Measurements from ENCODE around the gene DEF6. TPM values are rescaled to one million over a fixed set of nuclear protein-coding genes. Genes with fewer than 3 reads are reported as not detected.
"Not testable (repeated sequence)": the region's sequence is repeated elsewhere in the genome, so short reads cannot be mapped to it uniquely, and the experiment has no call there.

The DEF6 gene
- total and polyA plus RNA-seq, 8 donors: 6.4 to 21.9 (median 8.5) TPM

DNA sequence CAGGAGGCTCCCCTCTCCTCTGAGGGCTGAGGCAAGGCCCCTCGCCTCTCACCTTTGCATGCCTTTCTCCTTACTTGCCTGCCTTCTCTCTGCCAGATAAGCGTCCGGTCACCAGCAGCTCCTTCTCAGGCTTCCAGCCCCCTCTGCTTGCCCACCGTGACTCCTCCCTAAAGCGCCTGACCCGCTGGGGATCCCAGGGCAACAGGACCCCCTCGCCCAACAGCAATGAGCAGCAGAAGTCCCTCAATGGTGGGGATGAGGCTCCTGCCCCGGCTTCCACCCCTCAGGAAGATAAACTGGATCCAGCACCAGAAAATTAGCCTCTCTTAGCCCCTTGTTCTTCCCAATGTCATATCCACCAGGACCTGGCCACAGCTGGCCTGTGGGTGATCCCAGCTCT is 23.5 kb downstream of the DEF6 start:
- no peak overlapping the region for H3K4me3 ChIP-seq
- peaks cover 3 to 8% of the 10 kb centered on the region in 2 donors for H3K4me1 ChIP-seq
- TF ChIP-seq, protein P1, sequence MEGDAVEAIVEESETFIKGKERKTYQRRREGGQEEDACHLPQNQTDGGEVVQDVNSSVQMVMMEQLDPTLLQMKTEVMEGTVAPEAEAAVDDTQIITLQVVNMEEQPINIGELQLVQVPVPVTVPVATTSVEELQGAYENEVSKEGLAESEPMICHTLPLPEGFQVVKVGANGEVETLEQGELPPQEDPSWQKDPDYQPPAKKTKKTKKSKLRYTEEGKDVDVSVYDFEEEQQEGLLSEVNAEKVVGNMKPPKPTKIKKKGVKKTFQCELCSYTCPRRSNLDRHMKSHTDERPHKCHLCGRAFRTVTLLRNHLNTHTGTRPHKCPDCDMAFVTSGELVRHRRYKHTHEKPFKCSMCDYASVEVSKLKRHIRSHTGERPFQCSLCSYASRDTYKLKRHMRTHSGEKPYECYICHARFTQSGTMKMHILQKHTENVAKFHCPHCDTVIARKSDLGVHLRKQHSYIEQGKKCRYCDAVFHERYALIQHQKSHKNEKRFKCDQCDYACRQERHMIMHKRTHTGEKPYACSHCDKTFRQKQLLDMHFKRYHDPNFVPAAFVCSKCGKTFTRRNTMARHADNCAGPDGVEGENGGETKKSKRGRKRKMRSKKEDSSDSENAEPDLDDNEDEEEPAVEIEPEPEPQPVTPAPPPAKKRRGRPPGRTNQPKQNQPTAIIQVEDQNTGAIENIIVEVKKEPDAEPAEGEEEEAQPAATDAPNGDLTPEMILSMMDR (IDR thresholded peaks at IDR 0.05): no peak
- DNase-seq: no peak
- H3K27me3 ChIP-seq: no peaks in the 10 kb centered on the region
- intact Hi-C loops (cut with DNase I): no loop called here
- H3K9me3 ChIP-seq: no peaks in the 10 kb centered on the region
- H3K27ac ChIP-seq: no peak overlapping the region
- peaks cover 0 to 70% of the 10 kb centered on the region in 2 donors for H3K36me3 ChIP-seq
- ATAC-seq: no peak

DNA sequence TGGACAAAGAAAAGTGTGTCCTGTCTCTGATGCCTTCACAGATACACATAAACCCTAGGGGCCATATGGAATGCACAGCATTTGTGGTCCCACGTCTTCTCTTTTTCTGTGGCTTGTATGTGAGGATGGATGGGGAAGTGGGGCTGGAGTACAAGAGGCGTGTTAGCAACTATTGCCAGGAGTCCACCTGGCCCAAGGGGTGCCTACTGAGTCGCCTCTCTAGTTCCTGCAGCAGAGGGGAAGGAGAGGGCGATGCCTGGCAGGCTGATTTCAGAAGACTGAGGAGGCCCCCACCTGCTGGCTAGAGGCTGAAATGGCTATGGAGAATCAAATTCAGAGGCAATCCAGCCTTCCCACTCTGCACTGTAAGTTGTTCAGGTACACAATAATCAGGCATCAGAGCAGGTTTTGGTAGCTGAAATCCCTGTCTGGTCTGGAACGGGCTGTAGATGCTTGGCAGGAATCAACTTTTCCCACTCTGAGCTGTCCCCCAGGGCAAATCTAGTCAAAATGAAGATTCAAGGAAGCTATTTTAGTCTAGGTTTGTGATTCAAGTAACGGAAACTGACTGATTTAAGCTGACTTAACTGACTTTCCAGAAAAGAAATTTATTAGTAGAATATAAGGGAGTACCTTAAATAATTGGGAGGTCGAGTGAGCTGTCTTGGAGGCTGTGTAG is 29.9 kb downstream of the DEF6 start:
- H3K9me3 ChIP-seq: no peaks in the 10 kb centered on the region
- no peak overlapping the region for H3K4me3 ChIP-seq
- H3K27ac ChIP-seq: no peak overlapping the region
- intact Hi-C loops (cut with DNase I): no loop called here
- no peaks in the 10 kb centered on the region for H3K27me3 ChIP-seq
- DNase-seq (peak in 2 of 4 donors; percentile 42 to 66), ATAC-seq (peak; percentile 85)
- peaks cover 0 to 18% of the 10 kb centered on the region in 2 donors for H3K36me3 ChIP-seq
- no peaks in the 10 kb centered on the region for H3K4me1 ChIP-seq
- TF ChIP-seq, protein P1 (IDR thresholded peaks at IDR 0.05): peak; percentile 37 to 58

DNA sequence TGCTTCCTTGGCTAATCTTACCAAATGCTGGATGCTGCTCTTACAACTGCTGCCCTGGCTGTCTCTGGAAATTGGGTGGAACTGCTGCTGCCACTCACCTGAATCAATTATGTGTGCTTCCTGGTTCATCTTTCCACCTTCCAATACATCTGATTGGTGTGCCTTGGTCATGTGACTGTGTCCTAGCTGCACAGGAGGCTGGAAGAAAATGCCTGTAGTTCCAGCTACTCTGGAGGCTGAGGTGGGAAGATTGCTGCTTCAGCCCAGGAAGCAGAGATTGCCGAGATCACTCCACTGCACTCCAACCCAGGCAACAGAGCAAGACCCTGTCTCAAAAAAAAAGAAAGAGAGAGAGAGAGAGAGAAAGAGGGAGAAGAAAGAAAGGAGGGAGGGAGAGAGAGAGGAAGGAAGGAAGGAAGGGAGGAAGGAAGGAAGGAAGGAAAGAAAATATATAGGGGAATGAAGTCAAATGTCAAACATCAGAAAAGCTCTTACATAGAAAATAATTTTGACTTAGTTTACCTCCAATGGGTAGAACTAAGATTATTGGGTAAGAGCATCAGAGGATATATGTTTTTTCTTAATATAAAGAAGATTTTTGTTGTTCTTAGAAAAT is 30.6 kb downstream of the DEF6 start:
- no peak overlapping the region for H3K27ac ChIP-seq
- H3K9me3 ChIP-seq: no peaks in the 10 kb centered on the region
- ATAC-seq (no peak), DNase-seq (no peak)
- intact Hi-C loops (cut with DNase I): no loop called here
- H3K4me3 ChIP-seq: no peak overlapping the region
- peaks cover 0 to 12% of the 10 kb centered on the region in 2 donors for H3K36me3 ChIP-seq
- TF ChIP-seq, protein P1 (IDR thresholded peaks at IDR 0.05): no peak
- no peaks in the 10 kb centered on the region for H3K27me3 ChIP-seq
- no peaks in the 10 kb centered on the region for H3K4me1 ChIP-seq

DNA sequence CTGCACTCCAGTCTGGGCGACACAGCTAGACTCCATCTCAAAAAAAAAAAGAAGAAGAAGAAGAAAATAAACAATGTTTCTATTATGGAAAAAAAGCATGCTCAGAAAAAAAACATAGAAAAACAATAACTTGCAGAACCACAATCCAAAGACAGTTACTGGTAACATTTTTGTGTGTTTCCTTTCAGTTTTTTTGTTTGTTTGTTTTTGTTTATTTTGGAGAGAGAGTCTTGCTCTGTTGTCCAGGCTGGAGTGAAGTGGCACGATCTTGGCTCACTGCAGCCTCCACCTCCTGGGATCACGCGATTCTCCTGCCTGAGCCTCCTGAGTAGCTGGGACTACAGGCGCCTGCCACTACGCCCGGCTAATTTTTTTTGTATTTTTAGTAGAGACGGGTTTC is 31.3 kb downstream of the DEF6 start:
- H3K27me3 ChIP-seq; DNase-seq; H3K36me3 ChIP-seq; H3K9me3 ChIP-seq; H3K4me1 ChIP-seq; intact Hi-C loops (cut with DNase I); ATAC-seq; H3K27ac ChIP-seq; H3K4me3 ChIP-seq: not testable (repeated sequence)

DNA sequence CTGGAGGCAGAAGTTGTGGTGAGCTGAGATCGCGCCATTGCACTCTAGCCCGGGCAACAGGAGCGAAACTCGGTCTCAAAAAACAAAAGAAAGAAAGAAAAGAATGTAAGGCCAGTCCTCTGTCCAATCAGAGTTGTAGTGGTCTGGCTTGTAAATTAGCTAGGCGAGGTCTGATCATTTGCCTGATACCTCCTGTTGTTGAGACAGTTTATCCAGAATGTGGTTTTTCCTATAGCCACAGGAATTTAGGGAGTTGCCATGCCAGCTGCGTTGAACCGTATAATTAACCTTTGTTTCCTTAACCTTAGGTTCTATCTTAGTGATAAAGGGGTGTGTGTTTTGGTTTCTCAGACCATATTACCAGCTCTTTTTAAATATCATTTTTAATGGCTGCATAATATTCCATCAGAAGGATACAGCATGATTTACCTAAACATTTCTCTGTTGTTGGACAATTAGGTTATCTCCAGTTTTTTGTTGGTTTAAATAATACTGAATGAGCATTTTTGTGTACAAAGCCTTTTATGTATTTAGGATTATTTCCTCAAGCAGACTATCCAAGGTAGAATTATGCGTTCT is 33.0 kb downstream of the DEF6 start:
- no peaks in the 10 kb centered on the region for H3K4me1 ChIP-seq

DNA sequence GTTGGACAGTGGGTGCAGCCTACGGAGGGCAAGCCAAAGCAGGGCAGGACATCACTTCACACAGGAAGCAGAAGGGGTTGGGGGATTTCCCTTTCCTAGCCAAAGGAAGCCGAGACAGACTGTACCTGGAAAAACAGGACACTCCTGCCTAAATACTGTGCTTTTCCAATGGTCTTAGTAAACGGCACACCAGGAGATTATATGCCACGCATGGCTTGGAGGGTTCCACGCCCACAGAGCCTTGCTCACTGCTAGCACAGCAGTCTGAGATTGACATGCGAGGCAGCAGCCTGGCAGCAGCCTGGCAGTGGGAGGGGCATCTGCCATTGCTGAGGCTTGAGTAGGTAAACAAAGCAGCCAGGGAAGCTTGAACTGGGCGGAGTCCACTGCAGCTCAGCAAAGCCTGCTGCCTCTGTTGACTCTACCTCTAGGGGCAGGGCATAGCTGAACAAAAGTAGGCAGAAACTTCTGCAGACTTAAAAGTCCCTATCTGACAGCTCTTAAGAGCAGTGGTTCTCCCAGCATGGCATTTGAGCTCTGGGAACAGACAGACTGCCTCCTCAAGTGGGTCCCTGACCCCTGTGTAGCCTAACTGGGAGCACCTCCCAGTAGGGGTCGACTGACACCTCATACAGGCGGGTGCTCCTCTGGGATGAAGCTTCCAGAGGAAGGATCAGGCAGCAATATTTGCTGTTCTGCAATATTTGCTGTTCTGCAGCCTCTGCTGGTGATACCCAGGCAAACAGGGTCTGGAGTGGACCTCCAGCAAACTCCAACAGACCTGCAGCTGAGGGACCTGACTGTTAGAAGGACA is 34.7 kb downstream of the DEF6 start:
- H3K36me3 ChIP-seq; H3K27ac ChIP-seq; H3K27me3 ChIP-seq; H3K9me3 ChIP-seq; H3K4me1 ChIP-seq; H3K4me3 ChIP-seq; intact Hi-C loops (cut with DNase I): not testable (repeated sequence)
- DNase-seq (peak in 3 of 4 donors; percentile 19 to 87 (median 81)), ATAC-seq (peak; percentile 97)

More for the DNA sequence above, 33.0 kb downstream of the DEF6 start:
- ATAC-seq: no peak
- intact Hi-C loops (cut with DNase I): no loop called here
- TF ChIP-seq, protein P1 (IDR thresholded peaks at IDR 0.05): no peak
- H3K36me3 ChIP-seq: peaks cover 0 to under 1% of the 10 kb centered on the region in 2 donors
- no peaks in the 10 kb centered on the region for H3K9me3 ChIP-seq
- no peaks in the 10 kb centered on the region for H3K27me3 ChIP-seq
- DNase-seq: no peak
- no peak overlapping the region for H3K27ac ChIP-seq
- H3K4me3 ChIP-seq: no peak overlapping the region

Measured in left lung (tissue), 10 donors.